GM12878 (cell line): ENCODE measurements around the gene CTSO.

Experiments used
- BACH1 ChIP-seq: fragments of 450-650 bp; IDR thresholded peaks from 2 replicates; pipeline ENCODE4 v1.6.1; 2017; ENCODE audit warnings: mild to moderate bottlenecking, borderline replicate concordance
- CTCF ChIP-seq, 3 experiments: IDR thresholded peaks in 2 of 3; conservative IDR thresholded peaks in 1 of 3; 2 replicates each; pipeline ENCODE4 v1.5.1; 2011; ENCODE audit warnings: low read depth in 3 of 3, low read length in 3 of 3, mild to moderate bottlenecking in 3 of 3, control low read depth in 2 of 3, moderate library complexity in 2 of 3, inconsistent platforms in 1 of 3, mixed read lengths in 1 of 3; ENCODE audit not compliant: control insufficient read depth in 2 of 3, insufficient read depth in 1 of 3; ENCODE audit errors: extremely low read depth in 1 of 3
- KAT2A ChIP-seq: conservative IDR thresholded peaks from 2 replicates; pipeline ENCODE4 v1.6.1; 2011; ENCODE audit warnings: low read depth, low read length; ENCODE audit not compliant: control insufficient read depth
- MXI1 ChIP-seq: fragments of 150-350 bp; IDR thresholded peaks from 2 replicates; pipeline ENCODE4 v1.6.1; 2011; ENCODE audit warnings: low read depth, mild to moderate bottlenecking, inconsistent platforms, low read length, improper control_type of control experiment
- NFIC ChIP-seq: IDR thresholded peaks from 2 replicates; pipeline ENCODE4 v1.6.1; 2012; ENCODE audit warnings: low read depth, mild to moderate bottlenecking, inconsistent platforms, low read length, moderate library complexity
- PKNOX1 ChIP-seq: fragments of 450-650 bp; IDR thresholded peaks from 2 replicates; pipeline ENCODE4 v1.6.1; 2016; ENCODE audit warnings: mild to moderate bottlenecking
- POLR2AphosphoS5 ChIP-seq: IDR thresholded peaks from 2 replicates; pipeline ENCODE4 v1.6.1; 2011; ENCODE audit warnings: mild to moderate bottlenecking, low read length, inconsistent platforms
- RAD21 ChIP-seq: IDR thresholded peaks from 2 replicates; pipeline ENCODE4 v1.6.1; 2011; ENCODE audit warnings: mild to moderate bottlenecking, low read depth, low read length, moderate library complexity; ENCODE audit not compliant: insufficient read depth
- RFX5 ChIP-seq: IDR thresholded peaks from 2 replicates; pipeline ENCODE4 v1.6.1; 2011; ENCODE audit warnings: low read depth, low read length, improper control_type of control experiment
- SMAD1 ChIP-seq: fragments of 450-650 bp; IDR thresholded peaks from 2 replicates; pipeline ENCODE4 v1.6.1; 2018; ENCODE audit warnings: mild to moderate bottlenecking, low read depth; ENCODE audit not compliant: partially characterized antibody
- TAF1 ChIP-seq: IDR thresholded peaks from 2 replicates; pipeline ENCODE4 v1.6.1; 2011; ENCODE audit warnings: mild to moderate bottlenecking, low read depth, low read length, borderline replicate concordance
- USF1 ChIP-seq: IDR thresholded peaks from 2 replicates; pipeline ENCODE4 v1.6.1; 2011; ENCODE audit warnings: borderline replicate concordance, low read depth, mild to moderate bottlenecking, moderate library complexity, mixed read lengths, low read length; ENCODE audit not compliant: insufficient read depth; ENCODE audit errors: extremely low read length
- USF2 ChIP-seq: IDR thresholded peaks from 2 replicates; pipeline ENCODE4 v1.6.1; 2011; ENCODE audit warnings: low read depth, low read length, improper control_type of control experiment, borderline replicate concordance

- TF ChIP-seq USF1: no peak
- TF ChIP-seq POLR2AphosphoS5: no peak
- no peak for TF ChIP-seq SMAD1
- no peak for TF ChIP-seq PKNOX1
- TF ChIP-seq NFIC: no peak
- no peak for TF ChIP-seq TAF1
- TF ChIP-seq MXI1: no peak
- TF ChIP-seq KAT2A: no peak
- TF ChIP-seq CTCF (IDR thresholded peaks at IDR 0.05 in 2 of 3, conservative IDR thresholded peaks at IDR 0.05 in 1 of 3; ENCODE audit: control insufficient read depth in 2 of 3, extremely low read depth in 1 of 3, insufficient read depth in 1 of 3, low read depth in 3 of 3, low read length in 3 of 3): no peak
- no peak for TF ChIP-seq USF2
- TF ChIP-seq RAD21: no peak
- no peak for TF ChIP-seq BACH1
- no peak for TF ChIP-seq RFX5
Observed at GRCh38 chr4:155899891-155900290, 53.8 kb downstream of the CTSO start.
